HepG2 (cell line): ENCODE data around the gene DHTKD1. TPM values are rescaled to one million over a fixed set of nuclear protein-coding genes. Genes with fewer than 3 reads are reported as not detected.
"Not testable (repeated sequence)": the region's sequence is repeated elsewhere in the genome, so short reads cannot be mapped to it uniquely, and the experiment has no call there.

Experiments
- ATAC-seq: fragments of 200-7000 bp; cut with Tn5 transposase; 3 replicates; pipeline ENCODE4 v1.9.1; 2020; ENCODE audit warnings: mild to moderate bottlenecking, moderate library complexity
- BruUV-seq: library from RNA; stranded (reverse); fragments of 400-500 nt; replicated peaks from 2 replicates; lab custom pipeline; 2021; lab: Mats Ljungman, UMichigan
- CTCF ChIA-PET: fragments of 300-600 bp; formaldehyde crosslinking; extraction: SDS; loops from one replicate; lab custom pipeline; 2021; ENCODE audit warnings: low total read pairs, inconsistent platforms, low intra/inter-chr PET ratio; lab: Yijun Ruan, JAX
- POLR2A ChIA-PET: fragments of 350-600 bp; sonication (Branson Sonifier 250); formaldehyde crosslinking; loops from one replicate; lab custom pipeline; 2020; ENCODE audit warnings: antibody characterized with exemption, inconsistent platforms; lab: Yijun Ruan, JAX
- DNase-seq: peaks from one replicate; pipeline ENCODE4 v3.0.0-alpha.2; 2015; ENCODE audit warnings: low spot score
- FAIRE-seq: peaks from 3 replicates; lab custom pipeline; 2011; peaks lifted over from hg19 to GRCh38; lab: Jason Lieb, UNC
- H2AFZ ChIP-seq: one replicate; pipeline ENCODE4 v1.6.1; 2011; ENCODE audit warnings: low read length, inconsistent platforms
- H3K27ac ChIP-seq: fragments of 300-600 bp; 3 replicates; pipeline ENCODE4 v1.8.0; 2011; ENCODE audit warnings: mixed run types, mild to moderate bottlenecking, mixed read lengths, low read length, inconsistent platforms; ENCODE audit not compliant: insufficient read depth; ENCODE audit errors: extremely low read length
- H3K27me3 ChIP-seq, 2 experiments: fragments of 200-600 bp in 1 of 2; 2 replicates in 1 of 2; 3 replicates in 1 of 2; pipeline versions ENCODE4 v1.6.0 to v1.8.0; 2011; ENCODE audit warnings: low read length in 2 of 2, mild to moderate bottlenecking in 2 of 2, moderate library complexity in 2 of 2, inconsistent platforms in 1 of 2; ENCODE audit not compliant: insufficient read depth in 2 of 2, control insufficient read depth in 1 of 2
- H3K36me3 ChIP-seq, 2 experiments: fragments of 200-600 bp in 1 of 2; replicated peaks in 1 of 2; 2 replicates in 1 of 2; 3 replicates in 1 of 2; pipeline versions ENCODE4 v1.5.1 to v1.8.0; 2011; ENCODE audit warnings: low read length in 2 of 2, inconsistent platforms in 1 of 2; ENCODE audit not compliant: insufficient read depth in 2 of 2, control insufficient read depth in 1 of 2
- H3K4me1 ChIP-seq: 2 replicates; pipeline ENCODE4 v1.5.1; 2012; ENCODE audit warnings: low read length, inconsistent platforms; ENCODE audit not compliant: insufficient read depth
- H3K4me2 ChIP-seq: 2 replicates; pipeline ENCODE4 v1.6.0; 2011; ENCODE audit warnings: low read depth, low read length, inconsistent platforms
- H3K4me3 ChIP-seq, 3 experiments: fragments of 200-600 bp in 1 of 3; sonication (generic), shearing (Covaris generic) in 1 of 3; replicated peaks in 1 of 3; 2 replicates each; pipeline ENCODE4 v1.5.1; 2011 to 2016; ENCODE audit warnings: low read length in 3 of 3, inconsistent platforms in 2 of 3, low read depth in 2 of 3, mild to moderate bottlenecking in 2 of 3, control low read depth in 1 of 3, mixed read lengths in 1 of 3; ENCODE audit not compliant: insufficient read depth in 1 of 3
- H3K79me2 ChIP-seq: one replicate; pipeline ENCODE4 v1.6.1; 2011; ENCODE audit warnings: low read length, inconsistent platforms; ENCODE audit not compliant: insufficient read depth
- H3K9ac ChIP-seq: 2 replicates; pipeline ENCODE4 v1.6.0; 2011; ENCODE audit warnings: mild to moderate bottlenecking, low read depth, low read length, inconsistent platforms; ENCODE audit not compliant: insufficient read depth
- H3K9me3 ChIP-seq: 2 replicates; pipeline ENCODE4 v1.5.1; 2012; ENCODE audit warnings: mild to moderate bottlenecking, low read length
- H4K20me1 ChIP-seq: 2 replicates; pipeline ENCODE4 v1.6.0; 2011; ENCODE audit warnings: inconsistent platforms, mild to moderate bottlenecking, low read length, moderate library complexity; ENCODE audit not compliant: insufficient read depth
- MYC ChIP-seq: sonication (generic); formaldehyde crosslinking; IDR thresholded peaks from 2 replicates; pipeline ENCODE4 v1.9.0; 2021; ENCODE audit warnings: missing genetic modification reagents, borderline replicate concordance
- PLRG1 ChIP-seq: fragments of 450-650 bp; conservative IDR thresholded peaks from 2 replicates; pipeline ENCODE4 v1.6.1; 2016
- TFDP1 ChIP-seq: IDR thresholded peaks from 2 replicates; pipeline ENCODE4 v1.6.1; 2016; ENCODE audit warnings: missing compliant biosample characterization, missing genetic modification reagents, borderline replicate concordance
- WGBS: methylation state at CpG from one replicate; pipeline ENCODE4 v1.1.6; 2017; ENCODE audit warnings: low lambda C conversion rate; 5-methylcytosine and 5-hydroxymethylcytosine counted together
- in situ Hi-C: cut with HindIII; loops from 2 replicates; pipeline ENCODE4 v1.10.0; 2017; ENCODE audit warnings: low pct_unique_long_range_greater_than_20kb; ENCODE audit not compliant: extremely low pct_ligation_motif_present
- intact Hi-C: fragments of 100-400 bp; cut with micrococcal nuclease; formaldehyde crosslinking; loops from one replicate; pipeline ENCODE4 v1.10.0; 2022; ENCODE audit not compliant: unreplicated experiment
- polyA plus RNA-seq, 8 experiments: library from polyadenylated mRNA; depleted of rRNA in 3 of 8; stranded (reverse) in 7 of 8; unstranded in 1 of 8; fragments of >200 nt; fragmentation: Illumina TruSeq in 4 of 8; extraction: Trizol in 4 of 8; gene quantifications; 2 replicates each; pipeline versions ENCODE4 v1.2.1 to v1.2.3, GENCODE V29; 2011 to 2016; ENCODE audit warnings: low read depth in 4 of 8, missing spikeins in 1 of 8, mixed read lengths in 1 of 8; ENCODE audit not compliant: insufficient read depth in 1 of 8
- total RNA-seq, 5 experiments: library from RNA; depleted of rRNA; stranded (reverse); fragments of >200 nt; fragmentation: Illumina TruSeq; extraction: Trizol; gene quantifications; 2 replicates each; pipeline ENCODE4 v1.2.3, GENCODE V29; 2016; ENCODE audit warnings: low read depth in 1 of 5
- TF ChIP-seq, protein P1 (sequence below): sonication (generic); formaldehyde crosslinking; IDR thresholded peaks from 2 replicates; pipeline ENCODE4 v1.4.0; 2020; ENCODE audit warnings: mild to moderate bottlenecking, missing genetic modification reagents
- TF ChIP-seq, protein P2 (sequence below): sonication (generic); formaldehyde crosslinking; IDR thresholded peaks from 2 replicates; pipeline ENCODE4 v1.4.0; 2020; ENCODE audit warnings: missing genetic modification reagents, borderline replicate concordance

The DHTKD1 gene
- total and polyA plus RNA-seq, 2 of the 13 experiments (the other 11 are each of a cell fraction or from before 2014, with no cell fraction given): 9.6 to 14.1 TPM

GRCh38 chr10:12091421-12091820 lies 22.7 kb downstream of the DHTKD1 start (continued):
- TF ChIP-seq, protein P1, sequence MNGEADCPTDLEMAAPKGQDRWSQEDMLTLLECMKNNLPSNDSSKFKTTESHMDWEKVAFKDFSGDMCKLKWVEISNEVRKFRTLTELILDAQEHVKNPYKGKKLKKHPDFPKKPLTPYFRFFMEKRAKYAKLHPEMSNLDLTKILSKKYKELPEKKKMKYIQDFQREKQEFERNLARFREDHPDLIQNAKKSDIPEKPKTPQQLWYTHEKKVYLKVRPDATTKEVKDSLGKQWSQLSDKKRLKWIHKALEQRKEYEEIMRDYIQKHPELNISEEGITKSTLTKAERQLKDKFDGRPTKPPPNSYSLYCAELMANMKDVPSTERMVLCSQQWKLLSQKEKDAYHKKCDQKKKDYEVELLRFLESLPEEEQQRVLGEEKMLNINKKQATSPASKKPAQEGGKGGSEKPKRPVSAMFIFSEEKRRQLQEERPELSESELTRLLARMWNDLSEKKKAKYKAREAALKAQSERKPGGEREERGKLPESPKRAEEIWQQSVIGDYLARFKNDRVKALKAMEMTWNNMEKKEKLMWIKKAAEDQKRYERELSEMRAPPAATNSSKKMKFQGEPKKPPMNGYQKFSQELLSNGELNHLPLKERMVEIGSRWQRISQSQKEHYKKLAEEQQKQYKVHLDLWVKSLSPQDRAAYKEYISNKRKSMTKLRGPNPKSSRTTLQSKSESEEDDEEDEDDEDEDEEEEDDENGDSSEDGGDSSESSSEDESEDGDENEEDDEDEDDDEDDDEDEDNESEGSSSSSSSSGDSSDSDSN (CRISPR knock-in tag): no peak
- TF ChIP-seq MYC (CRISPR knock-in tag): no peak
- no peak for TF ChIP-seq PLRG1
- TF ChIP-seq, protein P2, sequence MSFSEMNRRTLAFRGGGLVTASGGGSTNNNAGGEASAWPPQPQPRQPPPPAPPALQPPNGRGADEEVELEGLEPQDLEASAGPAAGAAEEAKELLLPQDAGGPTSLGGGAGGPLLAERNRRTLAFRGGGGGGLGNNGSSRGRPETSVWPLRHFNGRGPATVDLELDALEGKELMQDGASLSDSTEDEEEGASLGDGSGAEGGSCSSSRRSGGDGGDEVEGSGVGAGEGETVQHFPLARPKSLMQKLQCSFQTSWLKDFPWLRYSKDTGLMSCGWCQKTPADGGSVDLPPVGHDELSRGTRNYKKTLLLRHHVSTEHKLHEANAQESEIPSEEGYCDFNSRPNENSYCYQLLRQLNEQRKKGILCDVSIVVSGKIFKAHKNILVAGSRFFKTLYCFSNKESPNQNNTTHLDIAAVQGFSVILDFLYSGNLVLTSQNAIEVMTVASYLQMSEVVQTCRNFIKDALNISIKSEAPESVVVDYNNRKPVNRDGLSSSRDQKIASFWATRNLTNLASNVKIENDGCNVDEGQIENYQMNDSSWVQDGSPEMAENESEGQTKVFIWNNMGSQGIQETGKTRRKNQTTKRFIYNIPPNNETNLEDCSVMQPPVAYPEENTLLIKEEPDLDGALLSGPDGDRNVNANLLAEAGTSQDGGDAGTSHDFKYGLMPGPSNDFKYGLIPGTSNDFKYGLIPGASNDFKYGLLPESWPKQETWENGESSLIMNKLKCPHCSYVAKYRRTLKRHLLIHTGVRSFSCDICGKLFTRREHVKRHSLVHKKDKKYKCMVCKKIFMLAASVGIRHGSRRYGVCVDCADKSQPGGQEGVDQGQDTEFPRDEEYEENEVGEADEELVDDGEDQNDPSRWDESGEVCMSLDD (CRISPR knock-in tag): no peak
- no peak for TF ChIP-seq TFDP1

GRCh38 chr10:12097361-12097760 lies 28.6 kb downstream of the DHTKD1 start:
- H3K9ac ChIP-seq, in situ Hi-C loops: not testable (repeated sequence)

More at GRCh38 chr10:12097361-12097760, 28.6 kb downstream of the DHTKD1 start:
- H3K9me3 ChIP-seq, H3K27ac ChIP-seq, H3K4me2 ChIP-seq, H3K79me2 ChIP-seq, H3K27me3 ChIP-seq, H3K4me3 ChIP-seq, H4K20me1 ChIP-seq, H2AFZ ChIP-seq, BruUV-seq, intact Hi-C loops, POLR2A ChIA-PET, DNase-seq, ATAC-seq, CTCF ChIA-PET, FAIRE-seq, H3K4me1 ChIP-seq: not testable (repeated sequence)
- H3K36me3 ChIP-seq: peaks cover 6 to 27% of the 10 kb centered on the region in 2 experiments; a peak in 4 of 5 replicates
- WGBS: 90% methylated on average over 9 of the region's 9 CpGs
